Gastrocnemius medialis (tissue), 4 donors: ENCODE measurements around the gene WNT16. TPM values are rescaled to one million over a fixed set of nuclear protein-coding genes. Genes with fewer than 3 reads are reported as not detected.

Experiments used
- ATAC-seq, 2 donors: fragments of 150-250 bp; one replicate each; pipeline ENCODE4 v1.9.1; 2016
- DNase-seq, 2 donors: peaks; one replicate each; pipeline ENCODE4 v3.0.0-alpha.2; 2019
- H3K27ac ChIP-seq, 4 donors: fragments of 200-600 bp; sonication (generic); 1 replicate in 1 of 4; 2 replicates in 3 of 4; pipeline ENCODE4 v1.5.1; 2016 to 2018; ENCODE audit warnings: mild to moderate bottlenecking in 2 of 4, moderate library complexity in 1 of 4
- H3K27me3 ChIP-seq, 3 donors: fragments of 200-600 bp; sonication (generic) in 2 of 3; 1 replicate in 1 of 3; 2 replicates in 2 of 3; pipeline versions ENCODE4 v1.5.1 to v1.6.0; 2016 to 2019; ENCODE audit warnings: mild to moderate bottlenecking in 1 of 3, moderate library complexity in 1 of 3
- H3K36me3 ChIP-seq, 2 donors: fragments of 200-600 bp; sonication (generic) in 1 of 2; one replicate each; pipeline ENCODE4 v1.5.1; 2017 to 2018
- H3K4me1 ChIP-seq, 2 donors: fragments of 200-600 bp; sonication (generic) in 1 of 2; one replicate each; pipeline ENCODE4 v1.5.1; 2016 to 2017; ENCODE audit warnings: mild to moderate bottlenecking in 2 of 2
- H3K4me3 ChIP-seq, 4 donors: fragments of 200-600 bp; sonication (generic) in 3 of 4; 1 replicate in 1 of 4; 2 replicates in 3 of 4; pipeline ENCODE4 v1.5.1; 2016 to 2019; ENCODE audit warnings: mild to moderate bottlenecking in 2 of 4
- H3K9me3 ChIP-seq, 3 donors: fragments of 200-600 bp; sonication (generic) in 2 of 3; 1 replicate in 1 of 3; 2 replicates in 2 of 3; pipeline ENCODE4 v1.5.1; 2016 to 2019
- CTCF ChIP-seq, 5 experiments: fragments of 450-650 bp in 3 of 5; fragments of 200-600 bp in 2 of 5; sonication (generic) in 2 of 5; IDR thresholded peaks in 4 of 5; conservative IDR thresholded peaks in 1 of 5; 1 replicate in 4 of 5; 2 replicates in 1 of 5; pipeline ENCODE4 v1.5.1; 2016 to 2019; ENCODE audit warnings: antibody characterized with exemption in 5 of 5, mild to moderate bottlenecking in 3 of 5, moderate library complexity in 3 of 5
- POLR2A ChIP-seq, 2 donors: fragments of 450-650 bp; IDR thresholded peaks; one replicate each; pipeline ENCODE4 v1.6.1; 2017; ENCODE audit warnings: antibody characterized with exemption in 2 of 2, mild to moderate bottlenecking in 2 of 2, moderate library complexity in 2 of 2
- in situ Hi-C, 4 donors: fragments of 200-750 bp; cut with MboI; loops; one replicate each; pipeline versions ENCODE4 v1.15.0 to v1.8.0; 2017; ENCODE audit warnings: low sequenced_read_pairs in 4 of 4
- intact Hi-C: fragments of 100-400 bp; cut with DNase I; formaldehyde crosslinking; loops from one replicate; pipeline ENCODE4 v1.15.1; 2023; ENCODE audit warnings: low total_unique reads
- total RNA-seq, 4 donors: library from RNA; depleted of rRNA; stranded (reverse); fragments of >200 nt; gene quantifications; one replicate each; pipeline versions ENCODE4 v1.1.0 to v1.2.3, GENCODE V29; 2016

The WNT16 gene
- 1 to 10 TPM in 1 of 4 donors, not detected in 3; 1.5 TPM for total RNA-seq

DNA sequence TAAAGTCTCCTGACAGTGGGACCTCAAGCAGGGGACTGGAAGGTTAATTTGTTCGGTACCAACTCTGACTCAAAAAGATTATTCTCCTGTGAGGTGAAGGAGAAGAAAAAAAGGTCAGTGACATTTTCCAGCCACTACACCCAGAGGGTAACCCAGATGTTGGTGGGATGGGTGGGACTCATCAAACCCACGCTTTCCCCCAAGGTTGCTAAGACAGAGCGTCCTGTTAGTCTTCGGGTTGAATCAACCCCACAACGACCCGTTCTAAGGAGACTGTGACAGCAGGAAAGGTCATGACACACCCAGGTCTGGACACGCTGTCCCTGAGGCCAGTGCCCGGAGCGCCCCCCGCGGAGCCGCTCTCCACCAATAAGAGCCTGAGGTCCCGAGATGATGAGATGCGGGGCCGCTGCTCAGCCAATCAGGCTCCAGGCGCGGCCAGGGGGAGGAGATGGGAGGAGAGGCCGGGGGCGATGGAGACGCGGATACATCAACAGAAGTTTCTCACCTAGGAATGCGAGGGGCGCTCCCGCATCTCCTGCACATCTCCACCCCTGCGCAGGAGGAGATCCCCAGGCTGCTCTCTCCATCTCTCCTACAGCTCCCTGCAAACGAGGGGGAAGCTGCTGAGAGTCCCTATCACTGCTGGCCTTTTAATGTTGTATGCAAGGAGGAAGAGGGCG is at the start of gene WNT16:
TSS of gene WNT16 (plus strand) at position 493 of the 683 bp plus-strand sequence. CDS start 293 bp downstream, outside the sequence.
- Histone ChIP-seq H3K27me3 (peaks cover 46 to 58% (median 57%) of the 10 kb centered on the region in 3 donors), H3K36me3 (no peaks in the 10 kb centered on the region), H3K4me1 (peaks cover 11 to 14% of the 10 kb centered on the region in 2 donors), H3K9me3 (no peaks in the 10 kb centered on the region), H3K4me3 (peak within 1 kb of the TSS; percentile 44 to 62 (median 48)), H3K27ac (no peak within 1 kb of the TSS)
- in situ Hi-C loops = no loop called here
- no peak for TF ChIP-seq POLR2A (IDR thresholded peaks at IDR 0.05)
- no peak for TF ChIP-seq CTCF (IDR thresholded peaks at IDR 0.05 in 4 of 5, conservative IDR thresholded peaks at IDR 0.05 in 1 of 5)
- intact Hi-C loops = no loop called here
- ATAC-seq = peak in 1 of 2 donors; percentile 18
- DNase-seq = no peak

DNA sequence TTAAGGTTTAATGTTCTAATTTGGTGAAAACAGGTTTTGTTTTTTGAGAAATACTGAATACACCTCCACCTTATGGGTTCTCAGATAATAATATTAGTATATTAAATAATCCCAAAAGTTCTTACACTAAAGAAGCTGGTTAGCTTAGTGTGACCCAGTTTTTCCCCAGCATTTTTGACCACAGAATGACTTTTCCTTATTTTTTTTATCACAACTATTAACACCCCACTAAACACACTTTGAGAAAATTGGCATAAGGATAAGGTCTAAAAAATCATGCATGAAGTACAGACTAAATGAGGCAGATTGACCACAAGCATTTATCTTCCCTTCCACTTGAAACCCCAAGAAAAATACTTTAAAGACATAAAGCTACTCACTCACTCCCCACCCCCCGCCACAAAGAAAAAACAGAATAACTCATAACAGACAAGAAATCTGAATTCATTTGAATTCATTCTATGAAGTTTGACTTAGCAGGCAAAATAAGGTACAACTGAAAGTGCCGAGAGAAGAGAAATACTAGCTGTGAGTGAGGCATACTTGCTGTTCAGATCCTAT is 49.7 kb upstream of the WNT16 start:
- Histone ChIP-seq H3K4me3 (no peak overlapping the region), H3K36me3 (peaks cover 0 to 28% of the 10 kb centered on the region in 2 donors), H3K27ac (peak overlapping the region; percentile 50 to 60 (median 57)), H3K4me1 (peaks cover 0 to 3% of the 10 kb centered on the region in 2 donors), H3K27me3 (no peaks in the 10 kb centered on the region), H3K9me3 (no peaks in the 10 kb centered on the region)
- in situ Hi-C loops = loop anchor here in 1 of 4 donors (25.0 kb wide), 1 partner anchor 317 kb away; the partner anchor contains the start of gene ING3
- intact Hi-C loops = no loop called here
- no peak for ATAC-seq
- TF ChIP-seq POLR2A (IDR thresholded peaks at IDR 0.05) (no peak), CTCF (IDR thresholded peaks at IDR 0.05 in 4 of 5, conservative IDR thresholded peaks at IDR 0.05 in 1 of 5) (no peak)
- DNase-seq = no peak

DNA sequence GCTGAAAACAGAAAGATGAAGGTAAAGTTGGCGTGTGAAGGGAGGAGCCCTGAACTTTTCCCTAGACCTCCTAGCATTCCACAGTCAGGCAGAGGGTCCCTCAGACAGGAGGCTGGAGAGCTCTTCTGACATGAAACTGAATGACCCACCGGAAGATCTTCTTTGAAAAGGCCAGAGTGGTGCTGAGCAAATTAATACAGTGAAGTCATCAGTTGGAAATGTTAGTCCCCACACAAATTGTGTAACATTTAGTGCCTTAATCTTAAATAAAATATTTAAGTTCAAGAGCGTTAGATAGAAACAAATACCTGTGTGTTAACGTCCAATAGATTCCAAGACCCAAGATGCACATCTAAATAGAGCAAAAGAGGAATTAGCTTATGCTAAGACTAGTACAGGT is 49.0 kb upstream of the WNT16 start:
- TF ChIP-seq CTCF (IDR thresholded peaks at IDR 0.05 in 4 of 5, conservative IDR thresholded peaks at IDR 0.05 in 1 of 5) (no peak), POLR2A (IDR thresholded peaks at IDR 0.05) (no peak)
- ATAC-seq (no peak), DNase-seq (no peak)
- H3K4me3 ChIP-seq = no peak overlapping the region
- H3K36me3 ChIP-seq = peaks cover 0 to 28% of the 10 kb centered on the region in 2 donors
- no peaks in the 10 kb centered on the region for H3K9me3 ChIP-seq
- in situ Hi-C loops (loop anchor here in 1 of 4 donors (25.0 kb wide), 1 partner anchor 318 kb away; the partner anchor contains the start of gene ING3), intact Hi-C loops (no loop called here)
- H3K27me3 ChIP-seq = no peaks in the 10 kb centered on the region
- H3K27ac ChIP-seq = peak overlapping the region in 3 of 4 donors; percentile 0 to 60 (median 58)
- no peaks in the 10 kb centered on the region for H3K4me1 ChIP-seq

DNA sequence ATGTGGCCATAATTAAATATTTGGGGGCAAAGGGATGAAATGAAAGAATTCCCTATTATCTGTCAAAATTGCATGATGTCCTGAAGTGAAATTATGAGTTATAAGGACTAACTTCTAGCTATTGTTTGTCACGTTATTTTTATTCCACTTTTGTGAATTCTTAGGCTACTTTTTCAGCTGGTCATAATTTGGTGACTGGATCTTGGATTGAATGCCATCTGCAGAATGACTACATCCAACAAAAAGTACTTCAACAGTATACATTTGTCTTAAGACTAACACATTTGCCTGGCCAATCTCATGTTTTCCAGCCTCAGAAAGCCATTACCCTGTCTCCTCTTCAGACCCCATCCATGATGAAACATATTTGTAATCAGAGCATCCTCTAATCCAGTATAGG is 48.1 kb upstream of the WNT16 start:
- DNase-seq (no peak), ATAC-seq (no peak)
- Histone ChIP-seq H3K27ac (no peak overlapping the region), H3K27me3 (no peaks in the 10 kb centered on the region), H3K4me1 (no peaks in the 10 kb centered on the region), H3K9me3 (no peaks in the 10 kb centered on the region), H3K36me3 (peaks cover 0 to 30% of the 10 kb centered on the region in 2 donors), H3K4me3 (no peak overlapping the region)
- in situ Hi-C loops (loop anchor here in 1 of 4 donors (25.0 kb wide), 1 partner anchor 318 kb away; the partner anchor contains the start of gene ING3), intact Hi-C loops (no loop called here)
- TF ChIP-seq POLR2A (IDR thresholded peaks at IDR 0.05) (no peak), CTCF (IDR thresholded peaks at IDR 0.05 in 4 of 5, conservative IDR thresholded peaks at IDR 0.05 in 1 of 5) (no peak)
